HepG2 (cell line): ENCODE measurements around the gene NCOA3. TPM values are rescaled to one million over a fixed set of nuclear protein-coding genes. Genes with fewer than 3 reads are reported as not detected.

Source experiments
- ARID3A ChIP-seq: IDR thresholded peaks from 2 replicates; pipeline ENCODE4 v1.6.1; 2012; ENCODE audit warnings: low read depth, low read length, improper control_type of control experiment
- HIC2 ChIP-seq: sonication (generic); formaldehyde crosslinking; IDR thresholded peaks from 2 replicates; pipeline ENCODE4 v1.9.0; 2022; ENCODE audit warnings: low read depth, missing genetic modification reagents
- HOMEZ ChIP-seq: IDR thresholded peaks from 2 replicates; pipeline ENCODE4 v1.6.1; 2016; ENCODE audit warnings: low read depth
- JARID2 ChIP-seq: sonication (generic); formaldehyde crosslinking; IDR thresholded peaks from 2 replicates; pipeline ENCODE4 v1.8.1; 2023; ENCODE audit warnings: missing genetic modification reagents, inconsistent platforms; ENCODE audit not compliant: insufficient replicate concordance
- SMAD1 ChIP-seq: sonication (generic); formaldehyde crosslinking; IDR thresholded peaks from 2 replicates; pipeline ENCODE4 v1.4.0; 2020; ENCODE audit warnings: missing genetic modification reagents, low read depth, mild to moderate bottlenecking, borderline replicate concordance
- TEAD3 ChIP-seq: optimal IDR thresholded peaks from 2 replicates; pipeline ENCODE3; 2016; ENCODE audit warnings: borderline replicate concordance
- ZNF296 ChIP-seq: sonication (generic); formaldehyde crosslinking; conservative IDR thresholded peaks from 2 replicates; pipeline ENCODE4 v1.5.0; 2020; ENCODE audit warnings: mild to moderate bottlenecking, missing genetic modification reagents
- ZNF3 ChIP-seq: IDR thresholded peaks from 2 replicates; pipeline ENCODE4 v1.7.0; 2017; ENCODE audit warnings: inconsistent platforms
- ZNF33B ChIP-seq: sonication (generic); formaldehyde crosslinking; IDR thresholded peaks from 2 replicates; pipeline ENCODE4 v1.5.1; 2020; ENCODE audit warnings: mild to moderate bottlenecking, missing genetic modification reagents
- ZNF382 ChIP-seq: sonication (generic); formaldehyde crosslinking; IDR thresholded peaks from 2 replicates; pipeline ENCODE4 v1.5.0; 2020; ENCODE audit warnings: missing genetic modification reagents, mild to moderate bottlenecking, borderline replicate concordance
- ZNF576 ChIP-seq: sonication (generic); formaldehyde crosslinking; IDR thresholded peaks from 2 replicates; pipeline ENCODE4 v1.4.0; 2020; ENCODE audit warnings: mild to moderate bottlenecking, missing genetic modification reagents
- ZNF614 ChIP-seq: IDR thresholded peaks from 2 replicates; pipeline ENCODE4 v1.6.1; 2018; ENCODE audit warnings: missing biosample characterization, missing genetic modification reagents, inconsistent platforms, borderline replicate concordance
- polyA plus RNA-seq, 8 experiments: library from polyadenylated mRNA; depleted of rRNA in 3 of 8; stranded (reverse) in 7 of 8; unstranded in 1 of 8; fragments of >200 nt; fragmentation: Illumina TruSeq in 4 of 8; extraction: Trizol in 4 of 8; gene quantifications; 2 replicates each; pipeline versions ENCODE4 v1.2.1 to v1.2.3, GENCODE V29; 2011 to 2016; ENCODE audit warnings: low read depth in 4 of 8, missing spikeins in 1 of 8, mixed read lengths in 1 of 8; ENCODE audit not compliant: insufficient read depth in 1 of 8
- total RNA-seq, 5 experiments: library from RNA; depleted of rRNA; stranded (reverse); fragments of >200 nt; fragmentation: Illumina TruSeq; extraction: Trizol; gene quantifications; 2 replicates each; pipeline ENCODE4 v1.2.3, GENCODE V29; 2016; ENCODE audit warnings: low read depth in 1 of 5
- TF ChIP-seq, protein P1 (sequence below): sonication (generic); formaldehyde crosslinking; IDR thresholded peaks from 2 replicates; pipeline ENCODE4 v1.5.1; 2020; ENCODE audit warnings: missing genetic modification reagents, mild to moderate bottlenecking, borderline replicate concordance
- TF ChIP-seq, protein P2 (sequence below): sonication (generic); formaldehyde crosslinking; IDR thresholded peaks from 2 replicates; pipeline ENCODE4 v1.5.0; 2020; ENCODE audit warnings: missing genetic modification reagents, mild to moderate bottlenecking, borderline replicate concordance

Gene NCOA3
- total and polyA plus RNA-seq, 2 of the 13 experiments (the other 11 are each of a cell fraction or from before 2014, with no cell fraction given): 35.0 to 56.8 TPM

- TF ChIP-seq ARID3A (0 out of 2 replicates have a peak, but pooled peaks have one; percentile 41), ZNF614 (CRISPR knock-in tag) (peak; percentile 52; the same call in 1 of the 2 replicates), SMAD1 (CRISPR knock-in tag) (peak; percentile 35; the same call in 1 of the 2 replicates), ZNF3 (CRISPR knock-in tag) (no peak), JARID2 (CRISPR knock-in tag) (no peak), ZNF576 (CRISPR knock-in tag) (no peak), ZNF33B (CRISPR knock-in tag) (0 out of 2 replicates have a peak, but pooled peaks have one; percentile 25), HOMEZ (peak; percentile 59), TEAD3 (CRISPR knock-in tag) (peak; percentile 29), ZNF296 (CRISPR knock-in tag) (no peak), HIC2 (no peak), ZNF382 (CRISPR knock-in tag) (no peak)
- TF ChIP-seq, protein P1, sequence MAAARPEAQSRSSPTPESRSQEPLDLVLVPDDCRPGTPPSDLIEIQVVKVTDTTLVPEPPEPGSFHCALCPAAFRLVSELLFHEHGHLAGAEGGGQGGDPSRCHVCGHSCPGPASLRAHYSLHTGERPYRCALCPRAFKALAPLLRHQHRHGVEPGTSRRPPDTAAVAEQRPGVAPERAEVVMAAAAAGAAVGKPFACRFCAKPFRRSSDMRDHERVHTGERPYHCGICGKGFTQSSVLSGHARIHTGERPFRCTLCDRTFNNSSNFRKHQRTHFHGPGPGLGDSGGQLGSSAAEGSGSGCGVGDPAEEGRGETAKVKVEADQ: no peak
- TF ChIP-seq, protein P2, sequence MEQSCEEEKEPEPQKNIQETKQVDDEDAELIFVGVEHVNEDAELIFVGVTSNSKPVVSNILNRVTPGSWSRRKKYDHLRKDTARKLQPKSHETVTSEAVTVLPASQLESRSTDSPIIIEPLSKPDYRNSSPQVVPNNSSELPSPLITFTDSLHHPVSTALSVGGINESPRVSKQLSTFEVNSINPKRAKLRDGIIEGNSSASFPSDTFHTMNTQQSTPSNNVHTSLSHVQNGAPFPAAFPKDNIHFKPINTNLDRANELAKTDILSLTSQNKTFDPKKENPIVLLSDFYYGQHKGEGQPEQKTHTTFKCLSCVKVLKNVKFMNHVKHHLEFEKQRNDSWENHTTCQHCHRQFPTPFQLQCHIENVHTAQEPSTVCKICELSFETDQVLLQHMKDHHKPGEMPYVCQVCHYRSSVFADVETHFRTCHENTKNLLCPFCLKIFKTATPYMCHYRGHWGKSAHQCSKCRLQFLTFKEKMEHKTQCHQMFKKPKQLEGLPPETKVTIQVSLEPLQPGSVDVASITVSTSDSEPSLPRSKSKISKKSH: peak; percentile 92
These were observed 161.8 kb downstream of the NCOA3 start (continued) for GRCh38 chr20:47663354-47664067.
